Endometrium (tissue), 2 donors: ENCODE measurements around the gene ABL1.

Experiments
- FAIRE-seq: peaks from 2 replicates; lab custom pipeline; 2012; peaks lifted over from hg19 to GRCh38; lab: Jason Lieb, UNC
- donor health status: control.
- donor health status: control.

ABL1 gene

DNA sequence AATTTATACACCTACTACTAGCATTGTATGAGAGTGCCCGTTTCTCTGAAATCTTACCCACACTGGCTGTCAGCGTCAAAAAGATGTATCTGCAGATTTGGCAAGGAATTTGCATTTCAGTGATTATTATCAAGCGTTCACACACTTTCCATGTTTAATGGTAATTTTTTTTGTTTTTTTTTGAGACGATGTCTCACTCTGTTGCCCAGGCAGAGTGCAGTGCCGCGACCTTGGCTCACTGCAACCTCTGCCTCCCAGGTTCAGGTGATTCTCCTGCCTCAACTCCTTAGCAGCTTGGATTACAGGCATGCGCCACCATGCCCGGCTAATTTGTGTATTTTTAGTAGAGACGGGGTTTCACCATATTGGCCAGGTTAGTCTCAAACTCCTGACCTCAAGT lies 14.3 kb downstream of the ABL1 start:
- no peak for FAIRE-seq

DNA sequence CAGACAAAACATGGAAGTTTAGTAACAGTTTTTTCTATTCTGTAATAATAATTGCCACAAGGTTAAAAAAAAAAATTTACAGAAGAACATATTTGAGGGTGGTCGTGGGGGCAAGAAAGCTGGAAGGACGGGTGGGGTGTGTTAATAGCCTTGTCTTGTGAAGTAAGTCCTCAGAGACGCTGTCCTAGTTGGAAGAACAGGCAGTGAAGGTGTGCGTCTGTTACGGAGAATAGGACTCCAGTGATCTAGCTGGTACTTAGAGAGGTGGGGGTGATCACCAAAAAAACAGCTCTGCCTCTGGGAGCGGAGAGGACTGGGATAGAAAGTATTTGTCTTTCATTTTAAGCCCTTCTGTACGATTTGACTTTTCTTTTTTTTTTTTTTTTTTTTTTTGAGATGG lies 17.7 kb downstream of the ABL1 start:
- FAIRE-seq = no peak

DNA sequence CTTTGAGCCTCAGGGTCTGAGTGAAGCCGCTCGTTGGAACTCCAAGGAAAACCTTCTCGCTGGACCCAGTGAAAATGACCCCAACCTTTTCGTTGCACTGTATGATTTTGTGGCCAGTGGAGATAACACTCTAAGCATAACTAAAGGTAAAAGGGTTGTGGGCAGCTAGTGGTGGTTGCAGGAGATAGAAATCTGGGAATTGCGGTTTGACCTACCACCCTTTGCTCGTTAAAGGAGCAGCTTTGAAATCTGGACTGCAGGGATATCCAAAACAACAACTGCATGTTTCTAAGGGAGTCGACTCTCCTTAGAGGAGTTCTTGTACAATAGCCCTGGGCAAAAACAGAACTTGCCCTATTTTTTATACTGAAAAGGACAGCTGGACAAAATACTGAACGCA lies 19.0 kb downstream of the ABL1 start:
- no peak for FAIRE-seq

DNA sequence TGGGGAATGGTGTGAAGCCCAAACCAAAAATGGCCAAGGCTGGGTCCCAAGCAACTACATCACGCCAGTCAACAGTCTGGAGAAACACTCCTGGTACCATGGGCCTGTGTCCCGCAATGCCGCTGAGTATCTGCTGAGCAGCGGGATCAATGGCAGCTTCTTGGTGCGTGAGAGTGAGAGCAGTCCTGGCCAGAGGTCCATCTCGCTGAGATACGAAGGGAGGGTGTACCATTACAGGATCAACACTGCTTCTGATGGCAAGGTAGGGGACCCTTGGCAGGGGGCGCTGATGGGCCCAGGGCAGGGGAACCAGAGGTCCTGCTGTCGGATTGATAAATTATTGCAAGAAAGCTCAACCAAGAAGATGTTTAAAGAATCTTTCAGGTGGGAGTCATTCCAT lies 19.8 kb downstream of the ABL1 start:
- no peak for FAIRE-seq

DNA sequence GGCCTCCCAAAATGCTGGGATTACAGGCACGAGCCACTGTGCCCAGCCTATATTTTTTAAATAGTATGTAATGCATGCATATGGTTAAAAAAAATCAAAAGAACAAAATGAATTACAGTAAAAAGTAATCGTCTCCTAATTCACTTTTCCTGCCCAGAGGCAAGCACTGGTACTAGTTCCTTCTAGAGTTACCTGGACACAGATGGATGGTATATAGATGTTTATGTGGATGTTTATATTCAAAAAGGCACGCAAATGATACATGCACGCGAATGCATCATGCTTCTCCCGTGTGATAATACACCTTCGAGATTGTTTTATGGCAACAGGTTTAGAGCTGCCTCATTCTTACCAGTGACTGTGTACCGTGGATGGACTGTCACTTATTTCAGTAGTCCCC lies 21.4 kb downstream of the ABL1 start:
- FAIRE-seq = no peak

DNA sequence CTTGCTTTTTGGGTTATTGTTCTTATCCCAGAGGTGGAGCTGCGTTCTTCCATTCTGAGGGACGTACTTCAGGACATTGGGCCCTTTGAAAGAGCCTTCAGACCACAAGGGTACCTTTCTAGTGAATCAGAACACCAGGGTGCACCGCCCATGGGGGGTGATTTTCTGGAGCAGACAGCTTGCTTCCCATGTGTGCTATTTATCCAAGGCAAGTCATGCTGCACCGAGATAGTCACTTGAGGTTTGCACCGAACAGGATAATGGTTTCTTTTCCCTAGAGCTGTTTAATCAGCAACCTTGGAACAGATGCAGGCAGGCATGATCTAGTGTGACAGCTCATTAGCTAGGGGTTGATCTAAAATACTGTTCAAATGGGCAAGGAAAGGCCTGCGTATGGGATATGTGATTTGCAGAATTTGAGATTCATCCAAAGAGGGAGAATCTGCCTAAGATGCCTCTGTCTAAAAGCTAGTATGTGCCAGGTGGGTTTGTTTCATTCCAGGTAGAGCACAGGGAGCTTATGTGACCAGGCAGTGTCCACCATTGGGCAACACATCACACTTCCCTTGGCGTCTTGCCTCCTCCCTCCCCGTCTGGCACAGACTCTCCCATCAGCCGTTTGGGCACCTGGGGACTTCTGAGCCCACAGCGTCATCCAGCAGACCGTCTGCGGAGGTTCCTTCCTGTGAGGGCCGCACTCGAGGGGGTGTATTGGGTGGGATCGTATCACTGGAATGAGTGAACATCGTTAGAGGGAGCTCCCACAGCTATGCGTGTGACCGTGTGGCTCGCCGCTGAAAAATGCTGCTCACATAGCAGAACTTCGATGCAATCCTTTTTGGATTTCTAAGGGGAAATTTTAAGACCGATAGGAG lies 23.0 kb downstream of the ABL1 start:
- no peak for FAIRE-seq

DNA sequence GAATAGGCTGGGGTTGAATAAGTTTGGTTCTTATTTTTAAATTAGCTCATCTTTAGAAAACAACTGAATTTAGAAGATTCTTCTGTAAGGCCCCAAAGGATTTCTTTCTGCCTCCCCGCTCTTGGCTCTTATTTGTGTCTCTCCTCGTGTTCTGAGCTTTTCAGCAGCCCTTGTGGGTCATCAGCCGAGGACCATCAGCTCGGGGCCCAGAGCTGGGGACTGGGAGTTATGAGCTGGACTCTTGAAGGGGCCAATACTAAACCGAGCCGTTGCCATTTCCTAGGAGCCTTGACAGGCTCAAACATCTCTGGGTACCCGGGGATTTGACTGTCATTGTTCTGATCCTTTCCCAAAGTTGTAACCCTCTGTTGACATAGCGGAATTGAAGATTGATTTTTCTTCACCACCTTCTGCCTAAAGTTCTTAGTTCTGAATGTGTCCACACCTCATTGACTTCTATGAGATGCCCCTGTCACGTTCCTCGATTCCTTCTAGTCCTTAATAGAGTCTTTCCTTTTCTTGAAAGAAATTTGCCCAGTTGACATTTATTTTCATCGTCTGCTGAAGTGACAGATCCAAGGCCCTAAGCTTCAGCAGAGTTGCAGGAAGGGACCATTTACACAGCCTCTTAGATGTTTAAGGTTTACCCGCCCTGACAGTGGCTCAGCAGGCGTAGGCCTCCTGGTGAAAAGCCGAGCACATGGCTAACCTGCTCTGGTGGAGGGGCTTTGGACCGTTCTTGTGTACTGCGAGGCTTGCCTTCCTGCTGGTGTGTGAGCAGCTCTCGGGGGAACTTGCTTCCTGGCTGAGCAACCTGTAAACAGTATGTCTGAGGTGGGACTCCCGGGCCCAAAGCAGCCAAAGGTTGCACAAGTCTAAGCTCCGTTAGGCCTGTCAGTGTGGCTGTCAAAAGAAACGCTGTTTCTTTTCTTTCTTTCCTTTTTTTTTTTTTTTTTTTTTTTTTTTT lies 24.0 kb downstream of the ABL1 start:
- FAIRE-seq = no peak

DNA sequence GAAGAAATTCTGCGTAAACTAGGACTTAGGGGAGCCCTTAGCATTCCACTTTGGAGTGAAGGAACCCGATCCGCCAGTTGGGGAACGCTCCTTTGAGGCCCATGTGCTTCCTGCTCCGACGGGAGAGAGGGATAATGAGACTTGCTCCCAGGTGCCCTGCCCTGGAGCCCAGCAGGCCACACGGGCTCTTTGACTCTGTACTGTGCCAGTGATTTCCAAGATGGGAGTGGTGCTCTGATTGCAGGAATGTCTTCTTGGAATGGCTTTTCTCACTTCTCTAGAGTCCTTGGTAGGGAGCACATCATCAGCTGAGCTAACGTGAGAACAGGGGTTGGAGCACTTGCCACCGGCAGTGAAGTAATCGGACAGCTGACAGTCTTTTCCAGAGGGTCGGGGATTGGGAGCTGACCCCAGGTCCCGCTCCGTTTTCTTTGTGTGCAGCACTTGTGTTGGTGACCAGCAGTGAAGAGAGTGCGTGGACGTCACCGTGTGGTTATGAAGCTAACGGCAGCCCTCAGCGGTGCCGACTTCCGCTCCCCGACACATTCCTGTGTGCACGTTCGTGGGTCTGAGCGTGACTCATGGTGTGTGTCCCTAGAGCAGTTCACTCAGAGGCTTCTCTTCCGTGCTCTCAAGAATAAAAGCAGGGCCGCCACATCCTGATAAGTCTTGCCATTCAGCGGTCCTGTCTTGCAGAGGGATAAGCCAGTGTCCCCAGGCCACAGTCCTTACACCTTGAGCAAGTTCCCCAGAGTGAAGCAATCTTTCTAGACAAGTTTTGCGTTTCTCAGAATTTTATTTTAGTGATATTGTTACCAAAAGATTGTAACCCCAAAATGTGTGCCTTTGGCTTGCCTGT lies 25.6 kb downstream of the ABL1 start:
- FAIRE-seq = no peak

DNA sequence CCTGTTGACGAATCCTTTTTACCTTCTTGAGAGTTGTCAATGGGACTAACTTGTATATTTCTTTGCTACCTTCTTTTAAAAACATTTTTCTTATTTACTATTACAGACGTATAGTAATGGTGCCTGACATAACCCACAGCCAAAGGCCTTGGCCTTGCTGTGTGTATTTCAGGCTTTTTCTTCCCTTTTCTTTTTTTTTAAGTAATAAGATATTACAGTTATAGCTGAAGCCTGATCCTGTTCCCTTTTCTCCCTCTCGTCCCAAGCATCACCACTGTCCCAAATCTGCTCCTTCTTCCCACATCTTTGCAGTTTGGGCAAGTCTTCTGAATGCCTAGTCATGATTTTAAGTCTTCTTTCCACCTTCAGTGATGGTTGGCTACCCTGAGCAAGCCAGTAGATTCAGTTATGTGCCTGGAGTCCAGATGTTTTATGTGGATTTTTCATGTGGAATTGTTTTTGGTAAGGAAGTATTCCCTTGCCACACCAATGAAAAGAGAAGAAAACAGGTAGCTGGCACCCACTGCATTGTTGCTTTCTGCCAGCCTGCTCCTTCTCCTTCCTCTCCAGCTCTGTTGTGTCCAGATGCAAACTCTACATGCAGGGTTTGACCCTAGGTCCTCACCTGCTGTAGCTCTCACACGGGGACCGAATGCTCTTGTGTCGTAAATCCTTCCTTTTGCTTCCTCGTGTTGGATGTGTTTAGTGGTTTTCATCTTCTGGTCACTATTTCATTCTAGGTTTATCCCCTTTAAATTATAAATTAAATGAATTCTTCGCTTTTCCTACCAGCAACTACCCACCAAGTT lies 26.5 kb downstream of the ABL1 start:
- no peak for FAIRE-seq

DNA sequence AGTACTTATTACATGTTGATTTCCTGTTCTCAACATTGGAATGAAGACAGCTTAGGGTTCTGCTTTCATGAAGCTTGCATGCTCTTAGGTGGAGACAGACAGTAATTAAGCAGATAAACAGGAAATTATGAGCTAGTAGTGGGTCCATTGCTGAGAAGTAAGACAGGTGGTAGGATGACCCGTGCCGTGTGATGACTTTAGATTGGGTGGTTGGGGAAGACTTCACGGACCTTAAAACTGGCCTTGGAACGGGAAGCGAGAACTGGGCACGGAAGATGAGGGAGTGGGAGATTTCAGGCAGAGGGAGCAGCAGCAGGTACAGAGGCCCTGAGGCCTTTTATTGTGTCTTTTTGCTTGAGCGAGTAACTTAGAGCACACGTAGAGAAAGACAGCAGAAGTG lies 27.2 kb downstream of the ABL1 start:
- FAIRE-seq = no peak

DNA sequence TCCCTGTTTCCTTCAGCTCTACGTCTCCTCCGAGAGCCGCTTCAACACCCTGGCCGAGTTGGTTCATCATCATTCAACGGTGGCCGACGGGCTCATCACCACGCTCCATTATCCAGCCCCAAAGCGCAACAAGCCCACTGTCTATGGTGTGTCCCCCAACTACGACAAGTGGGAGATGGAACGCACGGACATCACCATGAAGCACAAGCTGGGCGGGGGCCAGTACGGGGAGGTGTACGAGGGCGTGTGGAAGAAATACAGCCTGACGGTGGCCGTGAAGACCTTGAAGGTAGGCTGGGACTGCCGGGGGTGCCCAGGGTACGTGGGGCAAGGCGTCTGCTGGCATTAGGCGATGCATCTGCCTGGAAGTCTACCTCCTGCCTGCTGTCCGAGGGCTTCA lies 27.7 kb downstream of the ABL1 start:
- FAIRE-seq = no peak

DNA sequence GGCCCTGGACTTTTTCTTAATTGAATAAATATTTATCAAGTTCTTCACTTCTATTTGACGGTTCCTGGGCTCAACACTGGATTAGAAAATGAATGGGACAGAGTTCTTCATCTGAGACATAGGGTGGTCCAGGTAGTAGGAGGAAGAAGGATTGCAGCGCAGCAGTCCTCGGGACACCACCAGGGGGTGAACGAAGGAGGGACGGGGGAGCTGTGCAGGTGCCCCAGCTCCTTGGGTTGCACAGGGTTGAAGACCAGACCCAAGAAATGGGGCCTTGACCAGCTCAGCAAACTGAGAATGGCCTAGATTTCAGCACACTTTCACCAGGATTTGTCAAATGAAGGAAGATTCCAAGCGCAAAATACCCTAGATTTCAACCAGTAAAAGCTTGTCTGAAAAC lies 29.5 kb downstream of the ABL1 start:
- no peak for FAIRE-seq

DNA sequence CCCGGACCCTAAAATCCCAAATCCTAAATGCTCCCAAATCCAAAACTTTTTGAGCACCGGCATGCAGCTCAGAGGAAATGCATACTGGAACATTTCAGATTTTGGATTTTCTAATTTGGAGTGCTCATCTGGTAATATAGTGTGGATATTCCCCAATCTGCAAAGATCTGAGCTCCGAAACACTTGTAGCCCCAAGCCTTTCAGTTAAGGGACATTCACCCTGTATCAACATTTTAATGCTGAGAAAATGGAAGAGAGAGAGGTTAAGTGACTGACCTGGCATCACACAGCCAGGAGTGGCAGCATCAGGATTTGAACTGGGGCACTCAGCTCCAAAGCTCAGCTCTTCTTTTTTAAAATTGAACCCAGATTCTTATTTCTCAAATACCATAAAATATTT lies 30.9 kb downstream of the ABL1 start:
- FAIRE-seq = no peak

DNA sequence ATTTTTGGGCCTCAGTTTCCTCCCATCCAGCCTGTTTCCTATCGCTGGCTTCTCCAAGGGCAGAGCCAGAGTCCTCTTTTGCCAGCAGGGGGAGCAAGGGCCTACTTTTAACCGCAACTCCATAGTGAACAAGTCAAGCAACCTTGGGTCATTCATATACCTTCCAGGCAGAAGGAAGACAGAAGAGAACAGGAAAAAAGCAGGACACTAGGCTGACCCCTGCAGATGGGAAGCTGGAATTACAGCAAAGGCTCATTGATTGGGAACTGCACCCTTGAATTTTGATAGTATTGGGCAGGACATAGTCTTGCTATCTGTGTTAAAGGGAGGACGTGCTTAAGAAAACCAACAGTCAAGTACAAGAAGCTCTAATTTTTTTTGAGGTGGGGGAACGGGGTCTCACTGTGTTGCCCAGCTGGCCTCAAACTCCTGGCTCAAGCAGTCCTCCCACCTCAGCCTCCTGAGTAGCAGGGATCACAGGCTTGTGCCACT lies 31.5 kb downstream of the ABL1 start:
- FAIRE-seq = no peak

DNA sequence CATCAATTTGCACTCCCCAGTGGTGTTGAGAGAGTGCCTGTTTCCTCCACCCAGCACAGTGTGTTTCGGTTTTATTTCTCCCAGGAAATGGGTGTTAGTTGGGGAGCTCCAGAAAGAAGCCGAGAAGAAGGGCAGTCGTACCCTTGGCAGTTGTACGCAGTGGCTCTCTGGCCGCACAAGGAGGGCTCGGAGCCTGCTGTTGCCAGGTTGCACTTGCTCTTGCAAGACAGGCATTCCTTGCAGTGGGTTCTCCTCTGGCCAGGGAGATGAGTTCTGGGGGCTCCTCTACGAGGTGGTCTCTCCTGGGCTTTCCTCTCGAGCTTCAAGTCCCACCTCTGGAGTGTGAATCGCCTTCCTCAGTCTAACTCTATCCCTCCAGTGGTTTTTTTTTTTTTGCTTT lies 32.5 kb downstream of the ABL1 start:
- FAIRE-seq = no peak

DNA sequence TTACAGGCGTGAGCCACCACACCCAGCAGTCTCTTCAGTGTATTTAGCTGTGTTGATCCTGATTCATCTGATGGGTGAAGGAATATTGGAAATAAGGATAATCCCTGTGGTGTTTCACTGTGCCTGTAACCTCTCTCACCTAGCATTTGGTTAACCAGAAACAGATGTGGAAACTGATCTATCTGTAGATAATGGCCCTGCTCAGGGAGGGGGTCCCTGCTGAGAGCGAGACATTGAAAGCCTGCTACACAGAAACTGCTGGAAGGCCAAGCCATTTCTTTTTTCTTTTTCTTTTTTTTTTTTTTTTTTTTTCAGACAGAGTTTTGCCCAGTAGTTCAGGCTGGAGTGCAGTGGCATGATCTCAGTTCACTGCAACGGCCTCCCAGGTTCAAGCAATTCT lies 33.2 kb downstream of the ABL1 start:
- FAIRE-seq = no peak

DNA sequence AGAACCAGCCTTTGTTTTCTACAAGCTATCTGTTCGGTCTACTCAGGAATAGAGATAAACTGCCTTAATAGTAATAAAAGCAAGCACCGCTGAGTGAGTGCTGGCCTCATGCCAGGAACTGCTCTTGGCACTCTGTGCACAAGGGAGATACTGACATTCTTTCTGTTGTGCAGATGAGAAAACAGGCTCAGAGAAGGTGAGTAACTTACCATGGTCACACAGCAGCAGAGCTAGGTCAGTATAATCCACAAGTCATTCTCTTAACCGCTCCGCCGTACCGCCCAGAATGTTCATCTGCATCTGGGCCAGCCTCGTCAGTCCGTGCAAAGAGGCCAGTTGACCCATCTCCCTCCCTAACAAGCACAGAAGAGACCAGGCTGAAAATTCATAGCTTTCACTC lies 34.2 kb downstream of the ABL1 start:
- FAIRE-seq = no peak

DNA sequence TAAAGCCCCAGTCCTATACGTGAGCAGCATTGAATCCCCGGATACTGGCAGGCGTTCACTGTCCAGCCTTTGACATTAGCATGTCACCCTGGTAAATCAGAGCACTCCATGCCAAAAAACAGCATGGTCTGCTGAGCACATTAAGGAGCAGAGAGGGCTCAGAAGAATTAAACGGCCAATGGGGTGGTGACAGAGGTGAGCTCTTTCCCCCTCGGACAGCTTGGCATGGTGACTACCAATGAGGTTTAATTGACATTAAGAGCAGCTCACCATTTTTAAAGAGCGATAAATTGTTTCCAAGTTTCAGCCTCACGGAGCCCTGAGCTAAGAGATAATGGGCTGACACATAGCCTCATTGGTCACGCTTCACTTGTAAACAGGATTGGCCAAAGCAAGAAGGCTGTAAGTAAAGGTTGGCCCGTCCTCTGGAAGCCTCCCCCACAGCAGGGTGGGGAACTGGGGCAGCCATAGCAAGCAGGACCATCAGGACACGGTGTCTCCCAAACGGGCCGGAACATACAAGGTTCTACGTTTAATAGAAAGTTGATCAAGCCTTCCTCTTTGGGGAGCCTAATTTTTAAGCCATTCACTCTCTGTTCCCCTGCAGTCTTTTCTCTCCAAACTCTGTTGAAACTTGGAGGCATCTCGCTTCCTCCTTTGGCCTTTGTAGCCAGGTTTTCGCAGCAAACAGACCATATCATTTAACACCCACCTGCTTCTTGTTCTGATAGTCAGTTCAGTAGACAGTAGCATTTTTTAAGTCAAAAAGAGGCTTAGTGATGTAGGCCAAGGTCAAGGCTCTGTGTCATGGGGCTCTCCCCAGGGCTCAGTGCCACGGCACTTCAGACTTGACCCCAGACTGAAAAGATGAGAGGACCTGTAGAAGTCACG lies 35.7 kb downstream of the ABL1 start:
- no peak for FAIRE-seq

DNA sequence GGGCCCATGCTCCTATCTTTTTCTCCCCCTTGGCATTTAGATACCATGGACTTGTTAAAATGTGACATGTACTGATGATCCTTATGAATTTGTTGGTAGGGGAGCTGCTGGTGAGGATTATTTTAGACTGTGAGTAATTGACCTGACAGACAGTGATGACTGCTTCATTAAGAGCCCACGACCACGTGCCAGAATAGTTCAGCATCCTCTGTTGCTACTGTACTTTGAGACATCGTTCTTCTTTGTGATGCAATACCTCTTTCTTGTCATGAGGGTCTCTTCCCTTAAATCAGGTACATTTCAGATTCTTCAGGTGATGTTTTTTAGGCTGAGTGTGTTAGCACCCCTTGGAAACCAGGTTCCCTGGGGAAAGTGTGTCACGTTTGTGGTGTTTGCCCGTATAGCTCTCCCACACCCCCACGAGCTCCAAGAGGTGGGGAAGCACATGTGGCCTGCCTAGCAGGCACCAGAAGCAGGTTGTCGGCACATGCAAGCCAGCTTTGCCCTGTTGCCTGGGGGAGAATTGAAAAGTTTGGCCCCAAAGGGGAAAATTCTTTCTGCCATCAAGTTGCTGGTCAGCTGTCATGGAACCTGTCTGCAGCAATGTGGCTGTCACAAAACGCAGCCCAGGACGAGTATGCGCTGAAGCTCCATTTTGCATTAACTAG lies 36.5 kb downstream of the ABL1 start:
- no peak for FAIRE-seq

DNA sequence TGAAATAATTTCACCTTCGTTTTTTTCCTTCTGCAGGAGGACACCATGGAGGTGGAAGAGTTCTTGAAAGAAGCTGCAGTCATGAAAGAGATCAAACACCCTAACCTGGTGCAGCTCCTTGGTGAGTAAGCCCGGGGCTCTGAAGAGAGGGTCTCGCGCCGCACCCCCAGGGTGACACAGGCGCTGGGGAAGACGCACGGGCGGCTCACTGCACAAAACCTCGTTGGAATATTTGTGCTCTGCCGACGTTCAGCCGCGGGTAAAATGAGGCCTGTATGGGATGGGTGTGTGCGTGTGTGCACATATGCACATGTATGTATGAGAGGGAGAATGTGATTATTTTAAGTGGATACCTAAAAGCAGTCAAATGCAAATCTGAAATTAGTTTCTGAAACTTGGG lies 37.0 kb downstream of the ABL1 start:
- FAIRE-seq = no peak
